Measurements from ENCODE around the gene CAPRIN1. TPM values are rescaled to one million over a fixed set of nuclear protein-coding genes. Genes with fewer than 3 reads are reported as not detected.
"Not testable (repeated sequence)": the region's sequence is repeated elsewhere in the genome, so short reads cannot be mapped to it uniquely, and the experiment has no call there.

The CAPRIN1 gene
- polyA plus RNA-seq, 4 donors, result 235 to 287 (median 262) TPM

DNA sequence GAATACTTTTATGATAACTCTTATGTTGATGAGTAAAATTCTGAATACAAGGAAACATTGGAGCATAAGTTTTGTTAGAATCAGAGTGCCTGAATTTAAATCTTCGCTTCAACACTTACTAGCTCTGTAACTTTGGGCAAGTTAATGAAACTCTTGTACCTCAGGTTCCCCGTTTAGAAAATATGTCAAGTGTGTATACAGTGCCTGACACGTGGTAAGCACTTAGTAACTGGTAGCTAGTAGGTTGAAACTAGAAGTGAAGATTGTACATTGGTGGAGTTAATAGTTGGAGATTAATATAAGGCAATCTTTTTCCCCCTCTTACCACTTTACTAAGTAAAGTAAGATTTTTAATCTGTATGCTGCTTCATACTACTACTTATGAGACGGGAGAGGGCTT lies 29.1 kb downstream of the CAPRIN1 start:
- DNase-seq (ENCODE audit: low read depth in 4 of 4, low spot score in 2 of 4), result no peak

DNA sequence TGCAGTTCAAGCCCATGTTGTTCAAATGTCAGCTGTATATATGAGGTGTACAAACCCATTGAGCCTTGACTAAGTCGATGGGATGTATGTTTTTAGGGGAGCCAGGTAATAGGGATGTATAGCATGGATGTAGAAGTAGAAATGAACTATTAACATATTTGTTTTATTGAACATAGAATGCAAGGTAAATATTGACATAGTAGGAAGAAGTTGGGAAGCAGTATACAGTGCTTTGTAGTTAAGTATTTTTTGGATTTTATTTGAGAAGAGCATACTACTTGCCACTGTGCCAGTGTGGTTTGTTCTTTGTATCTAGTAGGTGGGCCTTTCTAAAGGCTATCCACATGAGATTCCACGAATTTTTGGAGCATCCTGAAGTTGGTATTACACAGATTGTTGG lies 33.1 kb downstream of the CAPRIN1 start:
- DNase-seq (ENCODE audit: low read depth in 4 of 4, low spot score in 2 of 4), result no peak

DNA sequence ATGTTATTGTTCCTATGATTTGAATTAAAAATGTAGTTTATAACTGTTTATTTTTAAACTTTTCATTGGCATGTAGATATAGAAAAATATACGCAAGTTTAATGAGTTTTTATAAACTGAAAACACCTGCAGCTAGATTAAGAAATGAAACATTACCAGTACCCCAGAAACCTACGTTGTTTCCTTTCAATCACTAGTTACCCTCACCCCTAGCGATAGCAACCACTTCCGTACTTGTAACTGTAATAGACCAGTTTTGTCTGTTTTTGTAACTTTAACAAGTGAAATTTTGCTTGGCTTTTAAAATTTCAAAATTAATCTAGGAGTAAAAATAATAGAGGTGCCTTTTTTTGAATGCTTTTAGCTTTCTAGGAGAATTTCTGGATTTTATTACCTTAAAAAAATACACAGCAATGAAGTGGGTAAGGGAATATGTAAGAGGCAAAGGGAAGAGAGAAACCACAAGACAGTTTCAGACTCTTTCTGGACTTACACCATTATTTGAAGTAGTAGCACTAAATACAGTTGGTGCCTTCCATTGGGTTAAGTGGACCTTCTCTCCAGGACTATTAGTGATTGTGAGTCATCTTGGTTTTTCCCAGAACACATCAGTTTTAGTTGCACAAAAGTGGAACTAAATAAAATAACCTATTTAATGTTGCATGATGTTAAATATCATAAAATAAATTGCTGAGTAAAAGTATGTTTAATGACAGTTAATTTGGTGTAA lies 35.2 kb downstream of the CAPRIN1 start:
- no peak for DNase-seq (ENCODE audit: low read depth in 4 of 4, low spot score in 2 of 4)

DNA sequence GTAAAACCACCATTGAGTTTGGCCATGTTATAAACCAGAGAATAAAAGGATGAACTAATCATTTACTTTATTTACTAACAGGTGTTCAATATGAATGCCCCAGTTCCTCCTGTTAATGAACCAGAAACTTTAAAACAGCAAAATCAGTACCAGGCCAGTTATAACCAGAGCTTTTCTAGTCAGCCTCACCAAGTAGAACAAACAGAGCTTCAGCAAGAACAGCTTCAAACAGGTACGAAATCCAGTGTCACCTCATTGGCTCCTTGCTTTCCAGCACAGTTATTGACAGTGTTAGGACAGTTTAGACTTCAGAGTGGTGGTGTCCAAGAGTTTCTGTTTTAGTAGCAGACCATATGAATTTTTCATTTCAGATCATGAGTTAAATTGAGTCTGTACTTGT lies 40.3 kb downstream of the CAPRIN1 start:
- DNase-seq (ENCODE audit: low read depth in 4 of 4, low spot score in 2 of 4), result no peak

DNA sequence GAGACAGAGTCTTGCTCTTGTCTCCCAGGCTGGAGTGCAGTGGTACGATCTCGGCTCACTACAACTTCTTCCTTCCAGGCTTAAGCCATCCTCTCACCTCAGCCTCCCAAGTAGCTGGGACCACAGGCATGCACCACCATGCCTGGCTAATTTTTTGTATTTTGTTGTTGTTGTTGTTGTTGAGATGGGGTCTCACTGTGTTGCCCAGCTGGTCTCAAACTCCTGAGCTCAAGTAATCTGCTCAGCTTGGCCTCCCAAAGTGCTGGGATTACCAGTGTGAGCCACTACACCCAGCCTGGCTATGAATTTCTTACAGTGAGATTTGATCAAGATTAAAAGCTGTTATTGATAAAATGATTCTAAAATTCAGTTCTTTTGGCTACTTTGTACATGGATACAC lies 43.4 kb downstream of the CAPRIN1 start:
- DNase-seq (ENCODE audit: low read depth in 4 of 4, low spot score in 2 of 4), result not testable (repeated sequence)

DNA sequence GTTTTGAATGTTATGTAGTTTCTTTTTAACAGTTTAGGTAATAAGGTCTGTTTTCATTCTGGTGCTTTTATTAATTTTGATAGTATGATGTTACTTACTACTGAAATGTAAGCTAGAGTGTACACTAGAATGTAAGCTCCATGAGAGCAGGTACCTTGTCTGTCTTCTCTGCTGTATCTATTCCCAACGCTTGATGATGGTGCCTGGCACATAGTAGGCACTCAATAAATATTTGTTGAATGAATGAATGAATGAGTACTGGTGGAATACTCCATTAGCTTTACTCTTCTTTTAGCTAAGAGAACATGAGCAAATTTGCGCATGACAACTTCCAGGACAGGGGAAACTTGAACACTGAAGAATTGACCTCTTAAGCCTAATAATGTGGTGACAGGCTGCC lies 47.3 kb downstream of the CAPRIN1 start:
- DNase-seq (ENCODE audit: low read depth in 4 of 4, low spot score in 2 of 4), result no peak

DNA sequence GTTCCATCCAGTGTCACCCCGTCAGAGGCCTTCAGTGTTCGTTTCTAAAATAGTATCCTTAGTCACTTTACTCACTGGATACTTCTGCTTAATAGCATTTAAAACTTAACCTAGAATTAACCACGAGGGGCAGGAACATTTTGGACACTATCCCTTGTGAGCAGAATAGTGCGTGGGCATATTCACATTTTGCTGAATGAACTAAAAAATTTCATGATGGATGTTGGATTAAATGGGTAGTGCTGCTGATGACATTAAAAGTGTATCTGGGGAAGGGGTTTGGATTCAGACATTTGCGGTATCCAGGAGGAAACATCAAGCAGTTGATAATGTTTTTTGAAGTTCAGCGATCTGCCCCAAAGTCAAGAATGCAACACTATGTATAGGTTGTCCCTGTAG lies 53.1 kb downstream of the CAPRIN1 start:
- DNase-seq (ENCODE audit: low read depth in 4 of 4, low spot score in 2 of 4), result no peak

DNA sequence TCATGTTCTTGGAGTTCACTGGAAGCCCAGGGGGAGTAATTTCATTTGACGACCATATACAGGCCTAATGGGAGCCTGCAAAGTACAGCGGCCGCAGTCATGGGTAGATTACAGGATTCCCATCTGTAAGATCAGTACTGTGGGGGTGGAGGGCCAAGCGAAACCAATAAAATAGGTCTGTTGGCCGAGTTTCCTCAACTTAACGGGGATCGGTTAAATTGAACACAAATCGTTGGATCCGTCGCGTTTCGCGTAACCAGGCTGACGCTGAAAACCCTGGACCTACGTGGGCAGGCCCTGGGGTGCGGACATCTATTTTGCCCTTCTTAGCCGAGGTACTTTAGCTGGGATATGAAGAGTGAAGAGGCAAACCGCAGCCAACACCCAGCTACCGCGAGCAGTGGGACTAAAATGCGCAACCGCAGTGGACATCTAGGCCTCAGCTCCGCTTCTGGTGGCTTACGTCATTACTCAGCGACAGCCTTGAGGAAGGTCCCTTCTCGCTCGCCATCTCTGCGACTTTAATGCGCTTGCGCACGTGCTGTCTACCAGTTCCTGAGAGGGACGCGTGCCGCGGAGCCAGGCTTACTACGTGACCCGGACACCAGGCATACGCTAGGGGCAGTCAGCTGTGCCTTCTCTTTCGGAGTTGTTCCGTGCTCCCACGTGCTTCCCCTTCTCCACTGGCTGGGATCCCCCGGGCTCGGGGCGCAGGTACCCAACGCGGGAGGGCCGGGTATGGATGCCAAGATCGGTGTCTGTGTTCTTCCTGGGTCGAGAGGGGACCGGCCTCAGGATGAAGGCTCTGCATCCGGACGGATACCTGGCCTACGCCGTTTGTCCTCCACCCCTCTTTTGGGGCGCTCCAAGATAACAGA lies 53.8 kb downstream of the CAPRIN1 start, which contains the start of gene NAT10:
TSS of gene NAT10 (plus strand) at position 551 of the 878 bp plus-strand sequence. CDS start 2,597 bp downstream, outside the sequence.
- peak; percentile 93 to 98 (median 96) for DNase-seq (ENCODE audit: low read depth in 4 of 4, low spot score in 2 of 4)

DNA sequence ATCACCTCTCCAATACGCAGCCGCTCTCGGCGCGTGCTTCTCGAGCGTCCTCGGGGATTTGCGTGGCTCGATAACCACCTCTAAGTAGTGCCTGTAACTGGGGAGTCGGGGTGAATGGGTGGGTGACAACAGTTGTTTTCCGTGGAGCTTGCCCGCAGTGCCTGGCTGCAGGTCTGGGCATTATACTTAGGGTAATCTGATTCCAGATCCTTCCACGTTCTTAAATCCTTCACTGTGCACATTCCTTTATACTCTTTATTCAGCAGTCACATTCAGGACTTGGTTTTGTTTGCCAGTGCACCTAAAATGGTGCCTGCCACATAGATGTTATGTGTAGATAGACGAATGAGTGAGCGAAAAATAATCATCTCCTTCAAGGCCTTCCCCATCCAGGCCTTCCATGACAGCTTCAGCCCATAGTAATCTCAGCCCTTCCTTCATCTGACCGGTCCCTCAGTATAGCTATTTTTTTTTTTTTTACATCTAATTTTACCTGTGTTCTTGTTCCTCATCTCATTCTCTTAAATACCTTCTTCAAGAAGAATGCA lies 54.5 kb downstream of the CAPRIN1 start:
- DNase-seq (ENCODE audit: low read depth in 4 of 4, low spot score in 2 of 4), result peak in 1 of 4 donors; percentile 15

DNA sequence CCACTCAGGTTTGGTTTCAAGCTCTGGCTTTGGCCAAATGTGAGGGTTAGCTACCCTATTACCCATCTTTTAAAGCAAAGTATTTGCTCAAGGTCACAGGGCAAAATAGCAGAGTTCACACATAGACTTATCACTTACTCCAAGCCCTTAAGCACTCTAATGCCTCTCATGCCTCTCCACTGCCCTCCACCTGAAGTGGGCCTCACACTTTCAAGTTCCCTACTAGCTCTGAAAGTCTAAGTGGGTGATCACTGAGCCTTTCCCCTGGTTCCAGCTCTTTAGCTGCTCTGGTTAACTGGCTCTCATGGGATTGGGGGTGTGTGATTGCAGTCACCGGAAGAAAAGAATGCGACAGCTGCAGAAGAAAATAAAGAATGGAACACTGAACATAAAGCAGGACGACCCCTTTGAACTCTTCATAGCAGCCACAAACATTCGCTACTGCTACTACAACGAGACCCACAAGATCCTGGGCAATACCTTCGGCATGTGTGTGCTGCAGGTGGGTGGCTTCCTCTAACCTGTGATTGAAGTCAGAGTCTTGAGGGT lies 60.3 kb downstream of the CAPRIN1 start:
- no peak for DNase-seq (ENCODE audit: low read depth in 4 of 4, low spot score in 2 of 4)

DNA sequence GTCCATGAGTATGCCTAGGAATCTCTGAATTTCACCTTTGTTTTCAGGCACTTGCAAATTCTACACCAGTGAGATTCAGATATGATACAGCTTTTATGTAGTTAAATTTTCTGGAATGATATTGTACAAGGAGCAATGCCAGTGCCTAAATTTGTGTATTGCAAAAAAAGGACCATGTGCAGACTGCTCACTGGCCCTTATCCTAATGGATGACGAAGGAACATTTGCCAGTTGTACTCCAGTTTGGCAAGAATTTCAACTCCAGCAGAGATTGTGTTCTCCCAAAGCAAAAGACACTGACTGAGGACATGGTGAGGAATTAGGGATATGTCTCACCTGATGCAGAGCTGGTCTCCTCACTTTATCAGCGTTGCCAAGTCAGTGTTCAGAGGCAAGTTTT lies 62.5 kb downstream of the CAPRIN1 start:
- DNase-seq (ENCODE audit: low read depth in 4 of 4, low spot score in 2 of 4), result no peak

DNA sequence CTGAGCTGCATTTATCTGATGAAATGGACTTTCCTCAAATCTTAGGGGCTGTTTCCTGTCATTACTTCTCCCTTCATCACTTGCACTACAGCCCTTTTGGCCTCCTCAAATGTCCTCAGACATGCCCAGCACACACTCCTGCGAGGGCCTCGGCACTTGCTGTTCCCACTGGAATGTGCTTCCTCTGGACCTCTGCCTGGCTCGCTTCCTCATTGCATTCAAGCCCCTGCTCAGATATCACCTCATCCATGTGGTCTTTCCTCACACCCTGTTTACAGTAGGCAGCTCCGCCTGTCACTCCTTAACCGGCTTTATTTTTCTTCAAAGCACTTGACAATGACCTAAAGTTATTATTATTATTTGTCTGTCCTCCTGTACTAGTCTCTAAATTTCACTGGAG lies 62.9 kb downstream of the CAPRIN1 start:
- DNase-seq (ENCODE audit: low read depth in 4 of 4, low spot score in 2 of 4), result no peak

DNA sequence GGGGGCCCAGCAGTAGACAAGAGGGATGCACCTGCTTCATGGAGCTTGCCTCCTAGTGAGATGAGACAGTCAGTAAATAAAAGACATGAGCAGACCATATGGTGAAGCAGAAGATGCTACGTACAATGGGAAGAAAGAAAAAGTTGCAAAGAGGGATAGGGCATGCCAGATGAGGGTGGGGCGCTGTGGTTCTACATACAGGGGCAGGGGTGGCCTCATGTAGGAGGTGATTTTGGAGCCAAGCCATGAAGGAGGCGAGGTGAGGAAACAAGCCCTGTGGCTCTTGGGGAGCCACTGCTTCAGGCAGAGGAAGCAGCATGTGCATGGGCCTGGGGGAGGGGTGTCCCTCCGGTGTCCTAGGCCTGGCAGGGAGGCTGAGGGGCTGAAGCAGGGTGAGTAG lies 69.1 kb downstream of the CAPRIN1 start:
- DNase-seq (ENCODE audit: low read depth in 4 of 4, low spot score in 2 of 4), result no peak

DNA sequence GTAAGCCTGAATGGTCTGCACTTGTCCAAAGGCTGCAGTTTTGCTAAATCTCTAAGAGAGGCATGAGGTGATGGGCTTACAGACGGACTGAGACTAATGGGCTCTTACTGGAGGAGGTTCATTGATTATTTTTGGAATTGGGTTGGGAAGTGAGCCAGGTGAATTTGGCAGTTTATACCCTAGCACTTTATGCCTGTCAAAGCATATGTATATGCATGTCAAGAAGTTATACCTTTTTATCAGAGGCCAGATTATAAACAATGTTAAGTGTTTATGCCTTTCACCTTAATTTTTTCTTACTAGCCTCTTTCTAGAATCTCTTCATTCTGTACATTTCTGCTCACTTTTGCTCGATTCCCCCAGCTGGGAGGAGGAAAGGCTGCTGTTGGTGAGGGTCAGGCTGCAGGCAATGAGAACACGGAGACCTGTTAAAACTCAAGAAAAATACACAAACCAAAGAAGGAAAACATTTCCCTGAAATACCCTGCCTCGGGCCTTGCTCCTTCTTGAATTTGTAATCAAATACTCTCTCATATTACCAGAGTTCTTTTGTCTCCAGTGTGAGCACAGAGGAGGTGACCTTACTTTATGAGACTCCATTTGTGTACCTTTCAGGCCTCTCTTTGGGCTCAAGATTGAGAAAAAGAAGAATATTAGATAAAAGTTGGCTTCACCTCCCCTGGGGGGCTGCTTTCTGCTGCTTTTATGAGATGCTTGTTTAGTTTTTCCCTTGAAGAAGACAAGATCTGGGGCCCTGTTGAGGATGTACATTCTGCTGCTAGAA lies 73.5 kb downstream of the CAPRIN1 start:
- no peak for DNase-seq (ENCODE audit: low read depth in 4 of 4, low spot score in 2 of 4)

DNA sequence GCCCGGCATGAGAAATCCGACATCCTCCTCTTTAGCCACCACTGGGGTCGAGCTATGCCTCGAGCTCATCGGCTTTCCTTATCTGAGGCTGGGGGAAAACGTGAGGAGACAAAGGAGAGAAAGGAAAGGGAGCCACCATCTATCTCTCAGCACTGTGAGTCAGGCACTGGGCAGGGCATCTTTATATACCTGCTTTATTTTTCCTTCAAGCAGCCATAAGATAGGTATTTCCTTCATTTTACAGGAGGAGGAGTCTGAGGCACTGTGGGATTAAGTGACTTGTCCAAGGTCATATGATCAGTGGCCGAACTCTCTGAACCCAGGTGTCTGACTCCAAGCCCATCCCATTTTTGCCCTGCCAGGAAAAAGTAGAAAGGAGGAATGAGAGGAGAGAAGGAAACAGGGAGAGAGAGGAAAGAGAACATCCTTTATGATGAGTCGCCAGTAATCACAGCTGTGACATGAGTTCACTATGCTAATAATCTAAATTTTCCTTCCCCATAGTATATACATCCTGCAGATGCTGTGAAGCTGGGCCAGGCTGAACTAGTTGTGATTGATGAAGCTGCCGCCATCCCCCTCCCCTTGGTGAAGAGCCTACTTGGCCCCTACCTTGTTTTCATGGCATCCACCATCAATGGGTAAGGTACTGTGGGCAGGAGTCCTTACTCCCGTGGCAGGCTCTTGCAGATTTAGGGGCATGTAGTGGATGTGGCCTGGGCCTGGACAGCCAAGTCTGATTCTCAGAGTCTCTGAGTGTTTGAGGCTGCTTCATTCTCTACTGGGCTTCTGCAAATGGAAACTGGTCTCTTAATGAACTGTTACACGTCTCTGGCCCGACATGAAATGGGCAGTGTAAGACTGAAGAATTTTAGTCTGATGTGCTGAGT lies 75.7 kb downstream of the CAPRIN1 start:
- no peak for DNase-seq (ENCODE audit: low read depth in 4 of 4, low spot score in 2 of 4)

DNA sequence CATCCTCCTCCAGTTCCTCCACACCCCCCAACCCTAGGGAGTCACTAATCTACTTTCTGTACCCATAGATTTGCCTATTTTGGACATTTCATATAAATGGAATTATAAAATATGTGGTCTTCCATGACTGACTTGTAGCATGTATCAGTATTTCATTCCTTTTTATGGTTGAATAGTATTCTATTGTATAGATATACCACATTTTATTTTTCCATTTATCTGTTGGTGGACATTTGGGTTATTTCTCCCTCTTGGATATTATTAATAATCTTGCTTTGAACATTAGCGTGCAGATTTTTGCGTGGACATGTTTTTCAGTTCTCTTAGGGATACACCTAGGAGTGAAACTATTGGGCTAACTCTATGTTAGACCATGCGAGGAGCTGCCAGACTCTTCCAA lies 77.3 kb downstream of the CAPRIN1 start:
- no peak for DNase-seq (ENCODE audit: low read depth in 4 of 4, low spot score in 2 of 4)

DNA sequence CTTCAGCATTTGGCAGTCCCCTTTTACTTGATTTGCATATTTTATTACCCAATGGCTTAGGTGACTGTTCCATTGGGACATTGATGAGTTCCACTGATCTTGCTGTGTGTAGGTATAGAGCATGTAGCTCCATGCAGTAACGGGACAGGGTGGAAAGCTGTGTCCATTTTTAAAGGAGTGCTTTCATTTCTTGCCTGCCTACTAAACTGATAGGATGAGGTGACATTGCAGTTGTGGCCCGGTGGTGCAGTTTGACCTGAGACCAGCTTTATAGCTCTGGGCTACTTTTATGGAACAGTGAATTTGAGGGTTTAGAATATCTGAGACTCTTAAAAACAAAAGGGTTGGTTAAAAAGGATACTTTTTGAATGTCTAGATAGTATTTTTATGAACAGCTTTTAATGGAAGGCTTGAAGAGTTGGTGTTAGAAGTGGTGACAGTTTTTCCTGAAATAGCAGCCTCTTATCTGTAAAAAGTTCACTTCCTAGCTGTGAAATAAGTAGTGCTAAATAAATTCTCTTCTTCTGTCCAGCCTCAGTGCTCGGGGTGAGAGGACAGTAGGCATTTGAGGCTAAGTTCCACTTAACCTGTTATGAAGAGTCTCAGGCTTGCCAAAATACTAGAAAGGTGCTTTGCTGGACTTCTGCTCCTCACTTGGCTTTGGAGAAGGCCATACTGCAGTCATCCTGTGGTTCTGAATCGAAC lies 80.9 kb downstream of the CAPRIN1 start:
- no peak for DNase-seq (ENCODE audit: low read depth in 4 of 4, low spot score in 2 of 4)

DNA sequence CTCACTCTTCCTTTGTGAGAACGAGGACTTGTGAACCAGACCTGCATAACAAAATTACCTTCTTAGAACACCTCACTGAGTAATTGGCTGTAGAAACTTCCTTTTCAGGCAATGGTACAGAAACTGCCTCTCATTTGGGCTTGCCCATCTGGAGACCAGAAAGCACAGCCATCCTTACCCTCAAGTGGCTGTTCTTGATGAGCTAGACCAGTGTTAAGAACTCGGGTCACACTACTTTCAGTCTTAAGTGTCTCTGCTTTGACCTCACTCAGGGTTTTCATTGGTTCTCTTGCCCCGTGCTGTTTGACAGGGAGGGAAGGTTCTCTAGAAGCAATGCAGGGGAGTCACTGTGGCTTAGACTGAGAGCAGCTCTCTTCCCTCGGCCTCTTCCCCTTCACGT lies 83.2 kb downstream of the CAPRIN1 start:
- DNase-seq (ENCODE audit: low read depth in 4 of 4, low spot score in 2 of 4), result no peak

DNA sequence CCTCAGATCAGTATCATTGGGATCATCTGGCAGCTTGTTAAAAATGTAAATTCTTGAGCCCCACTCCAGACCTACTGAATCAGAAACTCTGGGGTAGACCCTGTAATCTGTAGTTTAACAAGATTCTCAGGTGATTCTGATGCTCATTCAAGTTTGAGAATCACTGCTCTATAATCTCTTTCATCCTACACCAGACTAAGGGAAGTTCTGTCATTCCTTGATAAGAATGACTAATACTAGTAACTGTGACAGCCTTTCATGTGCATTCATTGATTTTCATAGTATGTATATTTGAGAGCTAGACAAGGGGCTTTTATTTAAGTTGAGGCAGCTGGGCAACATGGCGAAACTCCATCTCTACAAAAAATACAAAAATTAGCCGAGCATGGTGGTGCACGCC lies 83.9 kb downstream of the CAPRIN1 start:
- no peak for DNase-seq (ENCODE audit: low read depth in 4 of 4, low spot score in 2 of 4)
